OCI-LY3 (cell line): Measurements from ENCODE around the gene DEFB131A.
"Not testable (repeated sequence)": the region's sequence is repeated elsewhere in the genome, so short reads cannot be mapped to it uniquely, and the experiment has no call there.

Experiments used
- H2AFZ ChIP-seq: fragments of 200-600, 300-600 bp; shearing (Covaris generic); 2 replicates; pipeline ENCODE4 v1.6.0; 2014; ENCODE audit warnings: antibody characterized with exemption, low read depth, low read length
- H3K27ac ChIP-seq: fragments of 200-600, 300-600 bp; sonication (generic); 2 replicates; pipeline ENCODE4 v1.5.1; 2014; ENCODE audit warnings: mild to moderate bottlenecking, low read length, moderate library complexity, mixed read lengths
- H3K27me3 ChIP-seq: fragments of 200-600, 300-600 bp; sonication (generic); 2 replicates; pipeline ENCODE4 v1.6.1; 2014; ENCODE audit warnings: low read depth, low read length, mixed read lengths
- H3K36me3 ChIP-seq: fragments of 200-600, 300-600 bp; sonication (generic); replicated peaks from 2 replicates; pipeline ENCODE3; 2014; ENCODE audit warnings: low read depth, low read length, mixed read lengths
- H3K4me1 ChIP-seq: fragments of 300-600, 200-600 bp; sonication (generic); 2 replicates; pipeline ENCODE4 v1.6.1; 2014; ENCODE audit warnings: low read length, mixed read lengths
- H3K4me2 ChIP-seq: fragments of 200-600, 300-600 bp; sonication (generic); 2 replicates; pipeline ENCODE4 v1.6.1; 2014; ENCODE audit warnings: low read length, mixed read lengths
- H3K4me3 ChIP-seq: fragments of 300-600, 200-600 bp; sonication (generic); 2 replicates; pipeline ENCODE4 v1.5.1; 2014; ENCODE audit warnings: antibody characterized with exemption, mild to moderate bottlenecking, low read length, moderate library complexity
- H3K79me2 ChIP-seq: fragments of 300-600, 200-600 bp; shearing (Covaris generic); 2 replicates; pipeline ENCODE4 v1.6.1; 2014; ENCODE audit warnings: mild to moderate bottlenecking, low read length, mixed read lengths
- H3K9ac ChIP-seq: fragments of 300-600, 200-600 bp; shearing (Covaris generic); 2 replicates; pipeline ENCODE4 v1.6.0; 2014; ENCODE audit warnings: mild to moderate bottlenecking, low read length, moderate library complexity
- H3K9me3 ChIP-seq: fragments of 200-600, 300-600 bp; shearing (Covaris generic); 2 replicates; pipeline ENCODE4 v1.6.1; 2014; ENCODE audit warnings: low read length, mixed read lengths; ENCODE audit not compliant: insufficient read depth
- H4K20me1 ChIP-seq: fragments of 200-600, 300-600 bp; sonication (generic); 2 replicates; pipeline ENCODE4 v1.6.1; 2016; ENCODE audit warnings: low read length, mixed read lengths; ENCODE audit not compliant: insufficient read depth
- TF ChIP-seq, protein P1 (sequence below): fragments of 200-600, 300-600 bp; sonication (generic); IDR thresholded peaks from 2 replicates; pipeline ENCODE4 v1.5.1; 2014; ENCODE audit warnings: antibody characterized with exemption, low read length, low read depth

Gene DEFB131A

DNA sequence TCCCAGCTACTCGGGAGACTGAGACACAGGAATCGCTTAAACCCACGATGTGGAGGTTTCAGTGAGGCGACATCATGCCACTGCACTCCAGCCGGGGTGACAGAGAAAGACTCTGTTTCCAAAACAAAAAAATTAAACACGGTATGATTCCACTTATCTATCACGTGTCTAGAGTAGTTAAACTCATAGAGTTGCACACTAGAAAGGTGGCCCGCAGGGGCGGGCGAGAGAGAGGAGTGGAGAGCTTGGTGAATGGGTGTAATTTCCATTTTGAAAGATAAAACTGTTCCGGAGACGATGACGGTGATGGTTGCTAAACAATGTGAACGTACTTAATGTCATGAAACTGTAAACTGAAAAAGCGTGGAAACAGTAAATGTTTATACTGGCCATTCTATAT lies 44.6 kb downstream of the DEFB131A start:
- H3K79me2 ChIP-seq, H4K20me1 ChIP-seq, H3K27ac ChIP-seq, H3K36me3 ChIP-seq, H3K4me1 ChIP-seq, H3K9me3 ChIP-seq, H2AFZ ChIP-seq, H3K4me2 ChIP-seq, H3K4me3 ChIP-seq, H3K27me3 ChIP-seq, H3K9ac ChIP-seq: not testable (repeated sequence)

DNA sequence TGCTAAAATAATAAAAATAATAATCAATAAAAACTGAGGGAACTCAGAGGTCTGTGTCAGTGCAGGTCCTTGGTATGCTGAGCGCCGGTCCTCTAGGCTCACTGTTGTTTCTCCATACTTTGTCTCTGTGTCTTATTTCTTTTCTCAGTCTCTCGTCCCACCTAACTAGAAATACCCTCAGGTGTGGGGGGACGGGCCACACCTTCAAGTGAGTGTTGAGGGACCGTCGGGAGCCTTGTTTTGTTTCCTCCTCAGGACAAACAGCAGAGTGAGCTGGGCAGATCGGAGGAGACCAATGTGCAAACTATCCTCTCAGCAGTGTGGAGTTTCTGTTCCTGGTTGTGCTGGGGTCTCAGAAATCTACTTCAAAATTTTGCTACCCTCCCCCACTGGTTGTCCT lies 46.3 kb downstream of the DEFB131A start:
- not testable (repeated sequence) for H3K4me1 ChIP-seq, H3K9ac ChIP-seq, H3K27me3 ChIP-seq, H3K4me2 ChIP-seq, H3K9me3 ChIP-seq, H3K36me3 ChIP-seq, H2AFZ ChIP-seq, H4K20me1 ChIP-seq, H3K79me2 ChIP-seq, H3K4me3 ChIP-seq, H3K27ac ChIP-seq

DNA sequence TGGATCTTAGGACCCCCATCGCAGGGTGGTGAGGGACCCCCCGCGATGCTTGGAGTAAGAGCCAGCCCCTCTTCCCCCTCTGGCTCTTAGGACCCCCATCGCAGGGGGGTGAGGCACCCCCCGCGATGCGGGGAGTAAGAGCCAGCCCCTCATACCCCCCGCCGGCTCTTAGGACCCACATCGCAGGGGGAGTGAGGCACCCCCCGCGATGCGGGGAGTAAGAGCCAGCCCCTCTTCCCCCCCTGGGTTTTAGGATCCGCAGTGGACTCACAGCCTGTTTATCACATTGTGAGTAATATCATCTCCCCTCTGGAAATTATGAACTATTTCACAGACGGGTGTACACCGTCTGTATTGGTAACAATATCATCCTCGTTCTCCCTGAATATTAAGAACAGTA lies 46.8 kb downstream of the DEFB131A start:
- H3K9ac ChIP-seq, H3K27me3 ChIP-seq, H3K4me3 ChIP-seq: not testable (repeated sequence)

DNA sequence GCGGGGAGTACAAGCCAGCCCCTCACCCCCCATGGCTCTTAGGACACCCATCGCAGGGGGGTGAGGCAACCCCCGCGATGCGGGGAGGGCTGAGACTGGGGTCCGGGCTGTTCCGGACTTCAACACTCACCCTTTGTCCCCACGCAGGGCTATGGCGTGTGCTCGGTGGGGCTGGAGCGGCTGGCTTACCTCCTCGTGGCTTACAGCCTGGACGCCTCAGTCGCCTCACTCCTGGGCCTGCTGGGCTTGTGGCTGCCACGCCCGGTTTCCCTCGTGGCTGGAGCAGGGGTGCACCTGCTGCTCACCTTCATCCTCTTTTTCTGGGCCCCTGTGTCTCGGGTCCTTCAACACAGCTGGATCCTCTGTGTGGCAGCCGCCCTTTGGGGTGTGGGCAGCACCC lies 49.4 kb downstream of the DEFB131A start:
- H3K79me2 ChIP-seq, H3K4me2 ChIP-seq, H3K9me3 ChIP-seq, H3K27ac ChIP-seq, H4K20me1 ChIP-seq, H3K9ac ChIP-seq, H3K4me1 ChIP-seq, H2AFZ ChIP-seq, H3K27me3 ChIP-seq, H3K36me3 ChIP-seq, H3K4me3 ChIP-seq: not testable (repeated sequence)

More for the DNA sequence above, 46.8 kb downstream of the DEFB131A start:
- H2AFZ ChIP-seq, H4K20me1 ChIP-seq, H3K79me2 ChIP-seq, H3K27ac ChIP-seq, H3K9me3 ChIP-seq, H3K4me1 ChIP-seq, H3K36me3 ChIP-seq, H3K4me2 ChIP-seq: not testable (repeated sequence)

DNA sequence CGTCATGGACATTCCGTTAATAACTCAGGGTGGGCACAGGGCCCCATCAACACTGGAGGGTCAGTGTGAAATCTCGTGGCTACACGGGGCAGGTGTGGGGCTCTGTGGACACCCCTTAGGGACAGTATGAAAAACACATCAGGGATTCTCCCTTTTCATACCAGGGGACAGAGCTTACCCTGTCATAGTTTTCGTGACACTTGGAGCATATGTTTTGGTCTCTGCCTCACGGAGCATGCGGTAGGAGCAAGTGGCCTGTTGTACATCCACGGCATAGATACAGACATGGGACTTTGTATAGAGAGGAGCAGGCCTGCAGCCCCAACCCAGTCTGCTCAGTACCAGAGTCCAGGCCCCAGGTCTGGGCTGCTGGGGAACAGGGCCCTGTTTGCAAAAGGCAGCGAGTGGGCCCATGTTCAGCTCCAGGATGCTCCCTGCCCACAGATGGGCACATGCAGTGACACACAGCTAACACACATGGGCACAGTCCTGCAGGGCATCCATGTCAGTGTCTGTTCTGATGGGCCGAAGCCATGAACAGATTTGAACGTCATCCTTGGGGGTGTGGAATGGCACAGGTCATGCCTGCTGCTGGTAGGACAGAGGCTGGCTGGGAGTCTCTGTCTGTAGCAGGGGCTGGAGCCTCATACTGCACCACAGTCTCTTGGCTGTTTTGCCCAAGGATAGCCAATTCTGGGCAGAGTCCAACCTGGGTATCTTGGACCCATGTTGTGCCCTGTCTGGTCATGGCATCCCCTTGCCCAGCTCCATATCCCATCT lies 50.2 kb downstream of the DEFB131A start:
- H3K9ac ChIP-seq, H3K9me3 ChIP-seq, H3K79me2 ChIP-seq, H3K4me2 ChIP-seq, H3K4me1 ChIP-seq, H2AFZ ChIP-seq, H3K4me3 ChIP-seq, H3K27ac ChIP-seq, H3K36me3 ChIP-seq, H4K20me1 ChIP-seq, H3K27me3 ChIP-seq: not testable (repeated sequence)

DNA sequence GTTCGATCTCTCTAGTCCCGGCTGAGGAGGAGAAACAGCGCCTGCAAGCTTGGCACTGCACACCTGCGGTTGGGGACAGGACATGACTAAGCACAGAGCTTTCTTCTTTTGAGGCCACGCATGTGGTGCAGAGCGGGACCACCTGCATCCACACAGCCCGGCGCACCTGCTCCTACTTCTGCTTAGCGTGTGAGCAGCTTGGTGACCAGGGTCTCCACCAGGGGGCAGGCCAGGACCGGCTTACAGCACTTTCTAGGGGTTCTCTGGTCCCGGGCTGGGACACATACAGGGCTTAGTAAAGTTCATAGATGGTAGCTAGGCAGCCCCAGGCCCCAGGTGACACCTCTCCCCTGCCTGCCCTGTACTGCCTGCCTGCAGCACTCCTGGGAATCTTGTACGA lies 51.2 kb downstream of the DEFB131A start:
- not testable (repeated sequence) for H3K79me2 ChIP-seq, H3K9ac ChIP-seq, H3K27ac ChIP-seq, H3K27me3 ChIP-seq, H3K36me3 ChIP-seq, H3K4me1 ChIP-seq, H2AFZ ChIP-seq, H3K4me2 ChIP-seq, H3K4me3 ChIP-seq, H3K9me3 ChIP-seq, H4K20me1 ChIP-seq
- TF ChIP-seq, protein P1, sequence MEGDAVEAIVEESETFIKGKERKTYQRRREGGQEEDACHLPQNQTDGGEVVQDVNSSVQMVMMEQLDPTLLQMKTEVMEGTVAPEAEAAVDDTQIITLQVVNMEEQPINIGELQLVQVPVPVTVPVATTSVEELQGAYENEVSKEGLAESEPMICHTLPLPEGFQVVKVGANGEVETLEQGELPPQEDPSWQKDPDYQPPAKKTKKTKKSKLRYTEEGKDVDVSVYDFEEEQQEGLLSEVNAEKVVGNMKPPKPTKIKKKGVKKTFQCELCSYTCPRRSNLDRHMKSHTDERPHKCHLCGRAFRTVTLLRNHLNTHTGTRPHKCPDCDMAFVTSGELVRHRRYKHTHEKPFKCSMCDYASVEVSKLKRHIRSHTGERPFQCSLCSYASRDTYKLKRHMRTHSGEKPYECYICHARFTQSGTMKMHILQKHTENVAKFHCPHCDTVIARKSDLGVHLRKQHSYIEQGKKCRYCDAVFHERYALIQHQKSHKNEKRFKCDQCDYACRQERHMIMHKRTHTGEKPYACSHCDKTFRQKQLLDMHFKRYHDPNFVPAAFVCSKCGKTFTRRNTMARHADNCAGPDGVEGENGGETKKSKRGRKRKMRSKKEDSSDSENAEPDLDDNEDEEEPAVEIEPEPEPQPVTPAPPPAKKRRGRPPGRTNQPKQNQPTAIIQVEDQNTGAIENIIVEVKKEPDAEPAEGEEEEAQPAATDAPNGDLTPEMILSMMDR = peak; percentile 36

DNA sequence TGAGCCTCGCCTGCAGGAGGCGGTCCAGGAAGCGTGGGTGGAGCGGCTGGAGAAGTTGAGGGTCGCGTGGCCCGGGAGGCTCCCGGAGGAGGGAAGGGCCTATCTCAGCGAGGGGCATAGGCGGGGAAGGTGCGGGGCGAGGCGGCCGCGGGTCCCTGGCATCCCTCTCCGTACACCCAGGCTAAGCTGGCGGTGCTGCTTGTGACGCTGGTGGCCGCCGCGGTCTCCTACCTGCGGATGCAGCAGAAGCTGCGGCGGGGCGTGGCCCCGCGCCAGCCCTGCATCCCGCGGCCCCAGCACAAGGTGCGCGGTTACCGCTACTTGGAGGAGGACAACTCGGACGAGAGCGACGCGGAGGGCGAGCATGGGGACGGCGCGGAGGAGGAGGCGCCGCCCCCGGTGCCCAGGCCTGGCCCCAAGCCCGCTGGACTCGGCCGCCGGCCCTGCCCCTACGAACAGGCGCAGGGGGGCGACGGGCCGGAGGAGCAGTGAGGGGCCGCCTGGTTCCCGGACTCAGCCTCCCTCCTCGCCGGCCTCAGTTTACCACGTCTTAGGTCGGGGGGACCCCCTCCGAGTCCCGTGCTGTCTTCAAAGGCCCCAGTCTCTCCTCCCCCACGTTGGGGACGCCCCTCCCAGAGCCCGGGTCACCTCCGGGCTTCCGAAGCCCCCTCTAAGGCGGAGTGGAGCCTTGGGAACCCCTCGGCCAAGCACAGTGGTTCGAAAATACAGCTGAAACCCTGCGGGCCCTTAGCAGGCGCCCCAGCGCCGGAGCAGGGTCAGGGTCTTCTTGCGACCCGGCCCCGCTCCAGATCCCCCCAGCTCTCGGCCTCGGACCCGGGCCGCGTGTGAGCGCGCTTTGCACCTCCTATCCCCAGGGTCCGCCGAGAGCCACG lies 53.6 kb downstream of the DEFB131A start:
- not testable (repeated sequence) for H3K4me1 ChIP-seq, H3K4me2 ChIP-seq, H3K4me3 ChIP-seq, H3K27ac ChIP-seq, H4K20me1 ChIP-seq, H3K9me3 ChIP-seq, H2AFZ ChIP-seq, H3K9ac ChIP-seq, H3K27me3 ChIP-seq, H3K36me3 ChIP-seq, H3K79me2 ChIP-seq

DNA sequence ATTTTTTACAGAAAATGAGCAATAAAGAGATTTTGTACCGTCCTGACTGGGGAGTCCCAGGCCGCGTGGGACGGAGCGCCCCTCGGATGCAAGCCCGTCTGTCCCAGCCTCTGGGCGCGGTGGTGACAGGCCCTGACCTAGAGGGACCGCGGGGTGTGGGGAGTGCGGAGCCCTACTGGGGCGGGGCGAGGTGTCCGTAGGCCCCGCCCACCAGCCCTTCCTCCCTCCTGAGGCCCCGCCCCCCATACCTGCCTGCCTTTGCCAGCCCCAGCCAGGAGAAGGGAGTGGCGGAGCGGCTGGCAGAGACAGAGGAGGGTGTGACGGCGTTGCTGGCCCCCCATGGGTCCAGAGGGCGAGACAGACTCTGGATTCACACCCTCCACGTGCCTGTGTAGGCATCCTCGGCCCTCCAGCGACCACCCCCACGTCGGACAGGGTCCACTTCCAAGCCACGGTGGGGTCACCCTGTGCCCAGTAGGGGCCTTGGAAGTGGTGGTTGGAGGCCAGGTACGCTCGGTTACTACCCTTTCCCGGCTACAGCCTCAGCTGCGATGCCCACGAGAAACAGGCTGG lies 54.3 kb downstream of the DEFB131A start:
- not testable (repeated sequence) for H3K4me3 ChIP-seq, H3K9ac ChIP-seq, H3K9me3 ChIP-seq, H2AFZ ChIP-seq, H3K27me3 ChIP-seq, H3K4me1 ChIP-seq, H4K20me1 ChIP-seq, H3K27ac ChIP-seq, H3K79me2 ChIP-seq, H3K4me2 ChIP-seq, H3K36me3 ChIP-seq
